T-helper 1 cell treated with Interleukin-12 subunit alpha and Interleukin-12 subunit beta and Interleukin-4 antibody, amounts not matched to agents 30 μg/mL and 1 μg/mL, for 36 hours (primary cell): Measurements from ENCODE around the gene PRXL2A.
"Not testable (repeated sequence)": the region's sequence is repeated elsewhere in the genome, so short reads cannot be mapped to it uniquely, and the experiment has no call there.

Source experiments
- H3K27ac Mint-ChIP-seq: one replicate; pipeline ENCODE4 v1.8.0; 2021; ENCODE audit warnings: mild to moderate bottlenecking, mixed read lengths
- H3K27me3 Mint-ChIP-seq: one replicate; pipeline ENCODE4 v1.8.0; 2021; ENCODE audit warnings: low read depth, mixed read lengths
- H3K36me3 Mint-ChIP-seq: one replicate; pipeline ENCODE4 v1.8.0; 2021; ENCODE audit warnings: low read depth, mixed read lengths
- H3K4me1 Mint-ChIP-seq: one replicate; pipeline ENCODE4 v1.8.0; 2021; ENCODE audit warnings: low read depth, mixed read lengths
- H3K4me3 Mint-ChIP-seq: one replicate; pipeline ENCODE4 v1.8.0; 2021; ENCODE audit warnings: mild to moderate bottlenecking, moderate library complexity, mixed read lengths
- H3K9me3 Mint-ChIP-seq: one replicate; pipeline ENCODE4 v1.8.0; 2021; ENCODE audit warnings: mixed read lengths

PRXL2A gene

GRCh38 chr10:80416479-80417098 lies 8.2 kb downstream of the PRXL2A start:
- H3K9me3 Mint-ChIP-seq = no peaks in the 10 kb centered on the region
- H3K36me3 Mint-ChIP-seq = no peaks in the 10 kb centered on the region
- H3K27me3 Mint-ChIP-seq = no peaks in the 10 kb centered on the region
- no peak overlapping the region for H3K27ac Mint-ChIP-seq
- no peak overlapping the region for H3K4me3 Mint-ChIP-seq
- H3K4me1 Mint-ChIP-seq = peaks cover 13% of the 10 kb centered on the region

- not testable (repeated sequence) for H3K27me3 Mint-ChIP-seq, H3K9me3 Mint-ChIP-seq, H3K27ac Mint-ChIP-seq, H3K36me3 Mint-ChIP-seq, H3K4me3 Mint-ChIP-seq
- peaks cover 12% of the 10 kb centered on the region for H3K4me1 Mint-ChIP-seq
Measured at GRCh38 chr10:80417256-80417655, 8.9 kb downstream of the PRXL2A start.

GRCh38 chr10:80421050-80421706 lies 12.8 kb downstream of the PRXL2A start:
- Mint-ChIP-seq H3K27me3 (no peaks in the 10 kb centered on the region), H3K4me3 (no peak overlapping the region), H3K27ac (no peak overlapping the region), H3K4me1 (peaks cover 3% of the 10 kb centered on the region), H3K36me3 (peaks cover 7% of the 10 kb centered on the region), H3K9me3 (no peaks in the 10 kb centered on the region)

GRCh38 chr10:80421707-80422536 lies 13.6 kb downstream of the PRXL2A start:
- peaks cover 2% of the 10 kb centered on the region for H3K4me1 Mint-ChIP-seq
- no peak overlapping the region for H3K4me3 Mint-ChIP-seq
- H3K9me3 Mint-ChIP-seq = no peaks in the 10 kb centered on the region
- peaks cover 7% of the 10 kb centered on the region for H3K36me3 Mint-ChIP-seq
- H3K27me3 Mint-ChIP-seq = no peaks in the 10 kb centered on the region
- no peak overlapping the region for H3K27ac Mint-ChIP-seq

- Mint-ChIP-seq H3K27me3 (no peaks in the 10 kb centered on the region), H3K4me1 (peaks cover 4% of the 10 kb centered on the region), H3K27ac (no peak overlapping the region), H3K4me3 (no peak overlapping the region), H3K9me3 (no peaks in the 10 kb centered on the region), H3K36me3 (peaks cover 16% of the 10 kb centered on the region)
Measured at GRCh38 chr10:80425901-80426300, 17.6 kb downstream of the PRXL2A start.

- Mint-ChIP-seq H3K9me3 (no peaks in the 10 kb centered on the region), H3K4me1 (peaks cover 4% of the 10 kb centered on the region), H3K36me3 (peaks cover 16% of the 10 kb centered on the region), H3K4me3 (no peak overlapping the region), H3K27me3 (no peaks in the 10 kb centered on the region), H3K27ac (no peak overlapping the region)
Measured at GRCh38 chr10:80427541-80427940, 19.2 kb downstream of the PRXL2A start.

- no peak overlapping the region for H3K27ac Mint-ChIP-seq
- no peaks in the 10 kb centered on the region for H3K9me3 Mint-ChIP-seq
- H3K36me3 Mint-ChIP-seq = peaks cover 14% of the 10 kb centered on the region
- H3K4me1 Mint-ChIP-seq = peaks cover 2% of the 10 kb centered on the region
- no peaks in the 10 kb centered on the region for H3K27me3 Mint-ChIP-seq
- H3K4me3 Mint-ChIP-seq = no peak overlapping the region
Measured at GRCh38 chr10:80429521-80429973, 21.2 kb downstream of the PRXL2A start.

- H3K4me3 Mint-ChIP-seq = no peak overlapping the region
- no peak overlapping the region for H3K27ac Mint-ChIP-seq
- no peaks in the 10 kb centered on the region for H3K9me3 Mint-ChIP-seq
- H3K36me3 Mint-ChIP-seq = peaks cover 5% of the 10 kb centered on the region
- H3K27me3 Mint-ChIP-seq = peaks cover 17% of the 10 kb centered on the region
- peaks cover 2% of the 10 kb centered on the region for H3K4me1 Mint-ChIP-seq
Measured at GRCh38 chr10:80433134-80433533, 24.8 kb downstream of the PRXL2A start.

- H3K27ac Mint-ChIP-seq = no peak overlapping the region
- no peaks in the 10 kb centered on the region for H3K9me3 Mint-ChIP-seq
- H3K4me1 Mint-ChIP-seq = no peaks in the 10 kb centered on the region
- H3K27me3 Mint-ChIP-seq = peaks cover 31% of the 10 kb centered on the region
- H3K4me3 Mint-ChIP-seq = no peak overlapping the region
- H3K36me3 Mint-ChIP-seq = no peaks in the 10 kb centered on the region
Measured at GRCh38 chr10:80436446-80437098, 28.2 kb downstream of the PRXL2A start.

- Mint-ChIP-seq H3K27ac (no peak overlapping the region), H3K4me1 (no peaks in the 10 kb centered on the region), H3K9me3 (no peaks in the 10 kb centered on the region), H3K27me3 (peaks cover 31% of the 10 kb centered on the region), H3K4me3 (no peak overlapping the region), H3K36me3 (no peaks in the 10 kb centered on the region)
Measured at GRCh38 chr10:80437227-80437626, 28.9 kb downstream of the PRXL2A start.

GRCh38 chr10:80441831-80442230 lies 33.5 kb downstream of the PRXL2A start:
- no peaks in the 10 kb centered on the region for H3K9me3 Mint-ChIP-seq

GRCh38 chr10:80442879-80443278 lies 34.5 kb downstream of the PRXL2A start:
- H3K27me3 Mint-ChIP-seq = peaks cover 16% of the 10 kb centered on the region
- no peak overlapping the region for H3K4me3 Mint-ChIP-seq
- H3K4me1 Mint-ChIP-seq = peaks cover 30% of the 10 kb centered on the region
- no peak overlapping the region for H3K27ac Mint-ChIP-seq
- H3K9me3 Mint-ChIP-seq = no peaks in the 10 kb centered on the region
- no peaks in the 10 kb centered on the region for H3K36me3 Mint-ChIP-seq

More at GRCh38 chr10:80441831-80442230, 33.5 kb downstream of the PRXL2A start:
- H3K27me3 Mint-ChIP-seq = peaks cover 25% of the 10 kb centered on the region
- H3K4me1 Mint-ChIP-seq = peaks cover 28% of the 10 kb centered on the region
- no peaks in the 10 kb centered on the region for H3K36me3 Mint-ChIP-seq
- H3K4me3 Mint-ChIP-seq = no peak overlapping the region
- no peak overlapping the region for H3K27ac Mint-ChIP-seq

GRCh38 chr10:80443531-80443974 lies 35.2 kb downstream of the PRXL2A start:
- Mint-ChIP-seq H3K4me1 (peaks cover 30% of the 10 kb centered on the region), H3K9me3 (no peaks in the 10 kb centered on the region), H3K4me3 (no peak overlapping the region), H3K36me3 (no peaks in the 10 kb centered on the region), H3K27ac (peak overlapping the region; percentile 45), H3K27me3 (peaks cover 9% of the 10 kb centered on the region)

GRCh38 chr10:80444124-80444523 lies 35.8 kb downstream of the PRXL2A start:
- H3K27ac Mint-ChIP-seq = peak overlapping the region; percentile 45
- H3K4me3 Mint-ChIP-seq = no peak overlapping the region
- H3K36me3 Mint-ChIP-seq = no peaks in the 10 kb centered on the region
- peaks cover 4% of the 10 kb centered on the region for H3K27me3 Mint-ChIP-seq
- no peaks in the 10 kb centered on the region for H3K9me3 Mint-ChIP-seq
- peaks cover 30% of the 10 kb centered on the region for H3K4me1 Mint-ChIP-seq
